Suppressor macrophage treated with lipopolysaccharide for 4 hours (primary cell): ENCODE data around the gene ITGB6.
"Not testable (repeated sequence)": the region's sequence is repeated elsewhere in the genome, so short reads cannot be mapped to it uniquely, and the experiment has no call there.

ENCODE experiments used
- DNase-seq: peaks from one replicate; pipeline ENCODE4 v3.0.0-alpha.2; 2020

ITGB6 gene

DNA sequence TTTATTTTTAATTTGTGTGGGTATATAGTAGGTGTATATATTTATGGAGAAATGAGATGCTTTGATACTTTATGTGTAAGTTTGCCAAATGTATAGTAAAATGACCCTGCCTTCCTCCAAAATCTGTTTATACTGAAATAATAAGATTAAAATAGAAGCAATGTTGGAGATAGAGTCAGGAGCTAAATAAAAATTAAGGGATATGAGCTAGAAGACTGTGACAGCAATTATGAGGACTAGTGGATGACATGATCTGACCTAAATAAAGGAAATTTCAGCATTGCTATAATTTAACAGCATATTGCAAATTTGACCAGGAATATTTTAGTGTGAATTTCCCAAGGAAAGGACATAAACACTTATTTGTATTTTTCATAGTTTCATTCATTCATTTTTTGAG, 60.7 kb downstream of the ITGB6 start:
- DNase-seq: no peak

DNA sequence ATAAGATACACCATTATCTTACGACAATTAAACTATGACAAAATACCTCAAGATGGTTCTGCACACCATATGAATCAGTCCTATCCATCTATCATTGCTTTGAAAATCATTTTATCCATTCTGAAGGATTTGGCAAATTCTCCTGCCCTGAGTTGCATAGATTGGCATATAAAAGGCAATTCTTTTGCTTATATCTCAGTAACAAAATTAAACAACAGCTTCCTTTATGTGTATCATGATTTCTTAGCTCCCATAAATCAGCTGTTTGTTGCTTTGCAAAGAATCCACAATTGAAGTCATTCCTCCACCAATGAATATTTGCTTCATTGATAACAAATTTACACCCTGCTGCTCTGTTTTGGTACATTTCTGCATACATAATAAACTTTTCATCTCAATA, 61.7 kb downstream of the ITGB6 start:
- no peak for DNase-seq

DNA sequence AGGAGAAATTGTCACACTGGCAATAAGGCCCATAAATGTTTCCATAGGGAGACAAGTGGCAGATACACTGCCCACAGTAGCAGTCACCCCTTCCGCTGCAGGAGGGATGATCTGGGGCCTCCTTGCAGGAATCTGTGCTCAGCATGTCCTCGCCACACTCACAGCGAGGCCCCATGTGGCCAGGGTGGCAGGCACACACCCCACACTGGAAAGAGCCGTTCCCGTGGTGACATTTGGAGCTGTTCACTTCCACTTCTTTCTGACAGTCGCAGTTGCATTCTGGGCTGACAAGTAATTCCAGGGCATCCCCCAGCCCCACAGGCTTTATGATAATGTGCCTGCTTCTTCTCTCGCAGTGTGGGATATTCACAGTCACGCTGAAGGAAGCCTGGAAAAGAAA, 62.6 kb downstream of the ITGB6 start:
- DNase-seq: no peak

- no peak for DNase-seq
Measured at GRCh38 chr2:160132761-160133160, 67.3 kb downstream of the ITGB6 start.

DNA sequence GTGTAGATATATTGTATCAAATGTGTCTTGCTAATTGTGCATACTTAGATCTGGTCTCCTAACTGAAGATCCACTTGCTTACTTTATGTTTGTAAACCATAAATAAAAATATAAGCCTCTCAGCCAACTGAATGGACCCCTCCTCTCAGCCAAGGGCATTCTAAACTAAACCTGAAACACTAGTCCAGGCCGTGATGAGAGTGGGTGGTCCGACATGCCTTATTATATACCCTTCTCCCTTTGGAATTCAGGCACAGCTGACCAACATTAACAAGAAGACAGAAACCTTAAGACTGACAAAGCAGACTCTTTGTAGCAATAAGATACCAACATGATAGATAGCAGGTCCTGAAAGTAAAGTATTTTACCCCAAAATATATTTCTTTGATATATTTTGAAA, 73.3 kb downstream of the ITGB6 start:
- no peak for DNase-seq

DNA sequence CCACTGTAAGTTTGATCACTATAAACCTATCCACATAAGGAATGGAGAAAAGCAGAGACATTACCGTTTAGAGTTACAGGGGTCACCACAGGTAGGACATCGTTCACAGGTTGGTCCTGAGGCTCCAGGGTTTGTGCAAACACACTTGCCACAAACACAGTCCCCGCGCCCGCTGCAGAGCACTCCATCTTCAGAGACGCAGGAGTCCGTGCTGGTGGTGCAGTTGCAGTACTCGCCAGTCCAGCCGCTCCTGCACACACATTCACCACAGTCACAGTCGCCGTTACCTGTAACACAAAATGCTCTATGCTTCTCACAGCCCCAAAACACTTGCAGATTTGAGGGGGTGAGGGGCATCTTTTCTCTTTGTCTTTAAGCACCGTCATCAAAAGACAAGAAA, 73.8 kb downstream of the ITGB6 start:
- no peak for DNase-seq

GRCh38 chr2:160125828-160126227, 74.2 kb downstream of the ITGB6 start:
- no peak for DNase-seq

DNA sequence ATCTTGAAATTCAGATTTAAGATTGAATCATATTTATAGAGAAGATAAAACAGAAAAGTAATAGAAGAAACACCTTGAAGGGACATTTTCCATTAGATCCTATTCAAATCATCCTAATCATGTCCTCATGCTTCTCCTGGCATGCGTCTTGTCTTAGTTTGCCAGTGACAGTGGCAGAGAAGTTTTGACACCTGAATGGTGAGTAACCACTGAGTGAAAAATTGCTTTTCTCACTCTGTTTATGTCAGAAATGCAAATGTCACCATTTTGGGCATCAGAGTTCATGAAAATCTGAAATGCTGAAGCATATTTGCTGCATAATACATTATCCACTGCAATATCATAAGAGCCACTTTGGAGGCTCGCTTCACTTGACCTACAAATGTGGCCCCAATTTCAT, 74.7 kb downstream of the ITGB6 start:
- DNase-seq: no peak

GRCh38 chr2:160124571-160124970, 75.5 kb downstream of the ITGB6 start:
- no peak for DNase-seq

DNA sequence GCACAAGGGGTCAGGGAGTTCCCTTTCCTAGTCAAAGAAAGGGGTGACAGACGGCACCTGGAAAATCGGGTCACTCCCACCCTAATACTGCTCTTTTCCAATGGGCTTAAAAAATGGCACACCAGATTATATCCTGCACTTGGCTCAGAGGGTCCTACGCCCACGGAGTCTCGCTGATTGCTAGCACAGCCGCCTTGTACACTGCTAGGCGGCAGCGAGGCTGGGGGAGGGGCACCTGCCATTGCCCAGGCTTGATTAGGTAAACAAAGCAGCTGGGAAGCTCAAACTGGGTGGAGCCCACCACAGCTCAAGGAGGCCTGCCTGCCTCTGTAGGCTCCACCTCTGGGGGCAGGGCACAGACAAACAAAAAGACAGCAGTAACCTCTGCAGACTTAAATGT, 85.4 kb downstream of the ITGB6 start:
- DNase-seq: not testable (repeated sequence)

DNA sequence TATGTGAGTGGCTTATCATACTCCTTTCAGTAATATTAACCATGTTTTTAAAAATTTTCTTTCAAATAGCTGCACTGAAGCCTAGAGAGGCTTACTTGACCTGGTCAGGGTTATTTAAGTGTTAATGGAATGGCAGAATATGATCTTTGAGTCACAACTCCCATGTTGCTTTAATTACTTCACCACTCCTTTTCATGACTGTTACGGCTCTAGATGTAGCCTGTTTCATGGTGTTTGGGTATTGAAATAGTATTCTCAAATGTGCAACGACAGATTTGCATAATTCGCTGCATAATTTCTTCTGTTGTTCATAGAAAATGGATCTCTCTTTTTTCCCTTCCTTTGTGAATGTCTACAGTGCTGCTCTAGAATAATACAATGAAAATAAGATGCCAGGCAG, 86.1 kb downstream of the ITGB6 start:
- no peak for DNase-seq

- no peak for DNase-seq
Measured at GRCh38 chr2:160111951-160112798, 87.9 kb downstream of the ITGB6 start.

- DNase-seq: no peak
Measured at GRCh38 chr2:160110674-160111239, 89.3 kb downstream of the ITGB6 start.

DNA sequence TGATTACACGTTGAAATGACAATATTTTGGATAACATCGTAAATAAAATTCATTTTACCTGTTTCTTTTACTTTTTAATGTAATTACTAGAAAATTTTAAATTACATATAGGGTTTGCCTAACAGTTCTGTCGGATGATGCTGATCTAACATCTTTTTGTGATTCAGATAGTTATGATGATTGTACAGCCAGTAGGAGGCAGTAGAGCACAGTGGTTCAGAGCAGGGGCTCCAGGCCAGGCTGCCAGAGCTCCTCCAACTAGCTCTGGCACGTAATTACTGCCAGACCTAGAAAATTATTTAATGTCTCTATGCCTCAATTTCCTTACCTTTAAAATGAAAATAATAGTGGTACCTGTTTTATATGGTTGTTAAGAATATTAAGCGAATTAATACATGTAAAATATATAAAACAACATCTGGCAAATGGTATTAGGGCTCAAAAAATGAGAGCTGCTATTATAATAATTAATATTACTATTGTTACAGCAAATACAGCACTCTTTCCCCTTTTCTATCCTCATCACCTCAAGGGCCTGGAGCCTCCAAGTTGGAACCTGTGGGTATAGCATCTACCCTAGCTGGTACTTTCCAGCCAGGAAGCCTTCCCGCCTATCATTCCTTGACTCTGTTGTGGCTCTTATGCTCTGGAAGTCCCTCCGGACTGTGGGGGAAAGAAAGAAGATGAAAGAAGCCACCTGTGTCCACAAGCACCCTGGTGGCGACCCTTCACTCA, 90.0 kb downstream of the ITGB6 start:
- peak; percentile 88 for DNase-seq

DNA sequence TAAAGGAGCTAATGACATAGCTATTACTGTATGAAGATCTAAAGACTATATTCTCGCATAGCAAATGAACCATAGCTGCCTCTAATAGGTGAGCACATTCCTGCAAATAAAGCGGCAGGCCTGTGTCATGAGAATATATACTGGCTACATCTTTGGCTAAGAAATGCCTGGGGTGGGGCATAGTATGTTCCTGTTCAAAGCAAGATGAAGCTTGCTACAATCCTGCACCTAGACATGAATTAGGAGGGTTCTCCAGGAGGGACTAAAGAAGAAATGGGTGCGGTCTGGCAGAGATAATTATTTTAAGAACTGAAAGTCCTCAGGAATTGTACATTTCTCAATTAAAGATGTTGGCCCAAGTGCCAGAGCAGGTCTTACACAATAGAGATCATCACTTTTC, 90.8 kb downstream of the ITGB6 start:
- DNase-seq: no peak

- DNase-seq: peak; percentile 13
Measured at GRCh38 chr2:160108646-160109045, 91.4 kb downstream of the ITGB6 start.

DNA sequence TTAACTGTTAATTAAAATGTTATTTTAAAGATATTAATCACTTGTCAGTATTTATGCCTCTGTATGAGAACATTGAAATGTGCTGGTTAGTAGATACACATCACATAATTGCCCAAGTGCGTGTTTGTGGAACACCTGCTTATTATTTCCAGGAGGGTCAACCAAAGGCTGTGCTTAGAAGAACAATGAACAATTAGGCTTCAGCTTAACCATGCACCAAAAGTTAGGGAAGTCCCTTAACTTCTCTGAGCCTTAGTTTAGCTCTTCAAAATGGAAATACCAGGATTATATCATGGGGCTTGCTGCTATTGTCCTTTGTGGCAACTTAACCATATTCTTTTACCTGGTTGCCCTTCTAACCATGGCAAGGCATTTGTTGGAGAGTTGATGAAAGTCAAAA, 94.7 kb downstream of the ITGB6 start:
- no peak for DNase-seq

GRCh38 chr2:160104115-160104514, 96.0 kb downstream of the ITGB6 start:
- no peak for DNase-seq

GRCh38 chr2:160097326-160097725, 102.7 kb downstream of the ITGB6 start:
- no peak for DNase-seq

GRCh38 chr2:160096409-160096808, 103.7 kb downstream of the ITGB6 start:
- DNase-seq: peak; percentile 74

DNA sequence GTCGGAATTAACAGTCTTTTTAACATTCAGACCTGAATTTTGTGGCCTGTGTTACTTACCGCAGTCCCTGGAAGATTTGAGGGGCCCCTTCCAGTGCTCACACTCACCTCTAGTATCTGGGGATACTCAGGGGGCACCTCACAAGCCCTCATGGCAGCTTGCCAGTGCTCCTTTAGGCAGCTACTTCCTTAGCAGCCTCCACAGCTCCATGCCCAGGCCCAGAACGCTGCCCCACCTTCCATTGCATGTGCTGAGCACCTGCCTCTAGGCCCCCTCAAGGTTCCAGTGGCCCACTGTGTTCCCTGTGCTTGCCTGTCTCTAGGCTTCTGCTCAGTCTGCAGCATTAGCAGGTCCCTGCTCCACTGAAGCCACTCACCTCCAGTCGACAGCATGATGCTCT, 107.6 kb downstream of the ITGB6 start:
- DNase-seq: no peak

GRCh38 chr2:160091381-160091780, 108.7 kb downstream of the ITGB6 start:
- DNase-seq: no peak

- DNase-seq: peak; percentile 54
Measured at GRCh38 chr2:160087854-160088745, 112.0 kb downstream of the ITGB6 start.
